Measurements from ENCODE around the gene FAM20C.

Gene FAM20C

DNA sequence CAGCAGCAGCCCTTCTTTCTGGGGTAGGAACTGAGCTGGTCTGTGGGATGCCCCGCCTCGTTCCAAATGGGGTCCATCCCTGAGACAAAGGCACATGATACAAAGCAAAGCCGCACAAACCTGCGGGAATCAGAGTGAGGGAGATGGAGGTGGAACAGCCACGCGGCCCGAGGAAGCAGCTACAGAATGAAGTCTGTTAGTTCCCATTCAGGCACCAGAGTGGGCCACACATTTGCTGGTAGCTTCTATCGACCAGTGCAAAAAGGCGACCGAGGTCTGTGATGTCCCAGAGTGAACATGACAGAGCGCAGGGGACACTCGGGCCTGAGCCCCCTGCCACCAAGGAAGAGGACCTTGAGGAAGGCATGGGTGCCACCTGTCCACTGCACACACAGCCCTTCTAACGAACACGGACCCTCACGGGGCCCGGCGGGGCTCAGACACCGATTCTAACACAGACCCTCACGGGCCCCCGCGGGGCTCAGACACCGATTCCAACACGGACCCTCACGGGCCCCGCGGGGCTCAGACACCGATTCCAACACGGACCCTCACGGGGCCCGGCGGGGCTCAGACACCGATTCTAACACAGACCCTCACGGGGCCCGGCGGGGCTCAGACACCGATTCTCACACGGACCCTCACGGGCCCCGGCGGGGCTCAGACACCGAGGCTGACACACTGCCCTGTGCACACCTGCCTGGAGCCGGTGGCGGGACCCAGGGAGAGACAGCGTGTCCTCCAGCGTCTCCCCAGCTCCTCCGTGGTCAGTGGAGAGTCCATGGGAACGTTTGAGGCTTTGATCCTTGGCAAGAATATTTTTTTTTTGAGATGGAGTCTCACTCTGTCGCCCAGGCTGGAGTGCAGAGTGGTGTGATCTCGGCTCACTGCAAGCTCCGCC is 32.8 kb upstream of the FAM20C start:
- DNase-seq (ENCODE audit: low read depth in 2 of 2): no peak

DNA sequence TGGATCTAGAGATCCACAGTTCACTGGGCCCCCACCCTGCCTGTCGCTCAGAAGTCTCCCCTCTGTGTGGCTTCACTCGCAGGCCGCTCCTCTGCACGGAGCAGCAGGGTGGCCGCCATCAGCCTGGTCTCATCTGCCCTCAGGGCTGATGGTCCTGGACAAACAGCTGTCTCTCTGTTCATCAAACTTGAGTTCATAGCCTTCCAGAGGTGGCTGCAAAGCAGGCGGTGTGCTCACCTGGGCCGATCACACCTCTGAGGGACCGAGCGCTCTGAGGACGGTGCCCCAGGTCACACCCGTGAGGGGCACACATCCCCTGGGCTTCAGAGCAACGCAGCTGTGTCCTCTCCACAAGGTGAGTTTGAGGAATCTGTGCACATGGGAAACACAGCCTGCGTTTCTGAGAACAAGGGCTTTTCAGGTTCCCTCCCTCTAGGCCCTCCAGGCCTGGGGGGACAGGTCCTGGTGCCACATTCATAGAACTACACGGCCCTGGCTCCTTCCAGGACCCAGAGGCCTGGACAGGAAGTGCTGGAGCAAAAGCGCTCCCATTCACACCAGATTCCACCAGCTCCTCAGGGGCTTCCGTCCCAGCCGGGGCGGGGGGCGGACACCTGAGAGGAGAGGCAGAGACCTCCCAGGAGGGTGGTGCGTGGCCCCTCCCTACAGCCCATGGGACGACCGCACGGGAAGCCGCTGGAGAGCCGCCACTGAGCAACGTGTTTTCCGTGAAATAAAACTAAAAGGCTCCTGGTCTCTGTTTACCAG is 31.2 kb upstream of the FAM20C start:
- no peak for DNase-seq (ENCODE audit: low read depth in 2 of 2)

DNA sequence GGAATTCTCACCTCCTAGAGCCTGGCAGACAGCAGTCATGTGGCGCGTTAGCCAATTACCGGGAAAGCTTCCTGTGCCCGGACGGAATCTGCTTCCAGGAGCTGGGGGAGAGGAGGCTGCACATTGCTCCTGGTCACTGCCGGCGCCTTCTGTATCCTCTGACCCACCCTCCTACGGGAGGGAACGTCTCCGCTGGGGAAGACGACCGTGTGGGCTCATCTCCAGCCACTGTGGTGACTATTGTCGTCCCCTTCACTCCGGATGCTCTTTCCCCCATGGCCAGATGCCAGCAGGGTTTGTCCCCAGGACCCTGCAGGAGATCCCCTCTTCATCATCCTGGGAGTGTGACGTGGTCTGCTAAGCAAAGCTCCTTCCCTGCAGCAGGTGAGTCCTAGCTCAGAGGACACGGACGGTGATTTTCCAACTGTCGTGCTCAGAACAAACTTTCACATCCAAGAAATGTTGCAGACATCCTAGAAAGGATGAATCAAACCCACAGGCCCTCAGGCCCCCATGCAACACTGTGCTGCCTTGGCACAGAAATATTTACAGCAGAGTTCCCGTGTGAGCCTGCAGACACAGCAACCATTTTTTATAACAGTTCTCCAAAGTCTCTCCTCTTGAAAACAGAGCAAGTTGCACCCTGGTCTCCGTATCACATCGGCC is 29.6 kb upstream of the FAM20C start:
- no peak for DNase-seq (ENCODE audit: low read depth in 2 of 2)

DNA sequence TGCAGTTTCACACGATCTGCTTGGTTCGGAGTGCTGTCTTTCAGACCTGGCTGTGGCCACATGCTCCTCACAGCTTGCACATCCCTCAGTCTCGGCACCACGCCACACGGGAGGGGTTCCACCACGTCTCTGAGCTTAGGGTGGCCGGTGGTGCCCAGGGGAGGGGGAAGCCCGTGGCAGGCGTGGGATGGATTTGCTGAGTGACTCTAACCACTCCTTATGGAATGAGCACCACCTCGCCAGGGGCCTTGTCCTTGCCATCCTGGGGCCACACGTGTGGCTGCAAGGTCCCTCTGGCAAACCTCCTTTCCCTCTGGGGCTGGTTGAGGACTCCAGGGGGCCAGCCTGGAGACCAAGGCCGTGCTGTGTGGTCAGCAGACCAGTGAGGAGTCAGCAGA is 29.1 kb upstream of the FAM20C start:
- DNase-seq (ENCODE audit: low read depth in 2 of 2): no peak

DNA sequence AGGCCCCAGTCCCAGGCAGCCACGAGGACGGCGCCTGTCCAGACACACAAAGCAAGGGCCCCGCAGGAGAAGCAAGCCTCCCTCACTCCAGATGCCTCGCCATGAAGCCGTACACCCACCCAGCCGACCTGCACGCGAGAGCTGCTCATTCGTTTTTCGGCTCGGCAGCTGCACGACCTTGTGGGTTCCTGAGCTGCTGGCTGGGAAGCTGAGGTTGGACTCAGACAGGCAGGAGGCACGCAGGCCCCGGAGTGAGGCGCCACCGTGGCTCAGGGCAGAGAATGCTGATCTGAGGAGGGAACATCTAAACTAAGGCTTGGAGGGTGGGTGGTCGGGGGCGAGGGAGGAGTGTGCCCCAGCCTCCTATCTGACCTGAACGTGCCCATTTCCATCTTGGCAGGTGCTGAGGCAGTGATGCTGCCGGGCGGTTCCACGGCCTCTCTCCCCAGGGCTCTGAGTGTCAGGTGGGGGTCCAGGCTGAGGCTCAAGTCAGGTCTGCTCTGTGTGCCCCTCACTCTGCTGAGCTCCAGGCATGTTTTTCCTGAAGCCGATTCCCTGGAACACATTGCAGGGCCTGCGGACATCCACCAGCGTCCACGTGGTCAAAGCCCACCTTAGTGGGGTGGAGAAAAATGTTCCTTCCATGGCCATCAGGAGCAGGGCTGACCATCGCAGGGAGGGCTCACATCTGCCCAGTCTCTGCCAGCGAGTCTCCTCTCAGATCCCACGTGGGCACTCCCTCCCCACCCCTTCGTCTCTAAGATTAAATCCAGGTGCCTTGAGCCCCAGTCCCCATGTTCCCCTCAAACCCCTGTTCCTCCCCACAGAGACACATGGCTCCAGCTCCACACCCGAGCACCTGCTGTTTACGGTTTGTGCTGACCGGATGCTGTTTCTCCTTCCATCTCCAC is 28.1 kb upstream of the FAM20C start:
- DNase-seq (ENCODE audit: low read depth in 2 of 2): no peak

DNA sequence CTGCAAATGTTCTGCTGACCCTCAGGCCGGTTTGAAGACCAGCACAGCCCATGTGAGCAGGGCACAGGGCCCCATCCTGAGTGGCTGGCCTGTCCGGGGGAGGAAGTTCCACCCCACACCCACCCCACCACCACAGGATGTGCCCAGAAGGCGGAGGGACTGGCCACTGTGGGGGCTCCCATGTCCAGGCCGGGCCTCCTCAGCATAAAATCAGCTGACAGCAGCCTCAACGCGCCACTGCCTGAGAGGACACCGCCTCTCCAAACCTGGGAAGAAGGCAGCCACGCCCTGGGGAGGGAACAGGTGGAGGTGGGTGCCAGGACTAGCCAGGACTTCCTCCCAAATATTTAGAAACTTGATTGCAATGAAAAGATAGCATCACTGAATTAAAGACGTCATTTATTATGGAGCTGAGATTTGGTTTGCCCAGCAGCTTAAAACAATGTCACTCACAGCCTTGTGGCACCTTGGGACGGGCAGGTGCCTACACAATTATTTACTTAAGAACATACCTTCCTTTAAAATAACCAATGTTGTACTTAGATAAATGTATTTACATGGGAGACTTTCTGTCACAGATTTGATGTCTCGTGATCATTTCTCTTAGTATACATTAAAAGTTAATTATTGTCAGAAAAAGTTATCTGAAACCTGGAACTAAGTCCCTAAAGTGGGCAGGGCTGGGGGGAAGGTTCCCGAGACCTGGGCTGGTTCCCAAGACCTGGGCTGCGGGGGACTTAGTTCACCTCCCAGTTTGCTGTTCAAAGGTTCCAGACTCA is 27.3 kb upstream of the FAM20C start:
- DNase-seq (ENCODE audit: low read depth in 2 of 2): no peak

DNA sequence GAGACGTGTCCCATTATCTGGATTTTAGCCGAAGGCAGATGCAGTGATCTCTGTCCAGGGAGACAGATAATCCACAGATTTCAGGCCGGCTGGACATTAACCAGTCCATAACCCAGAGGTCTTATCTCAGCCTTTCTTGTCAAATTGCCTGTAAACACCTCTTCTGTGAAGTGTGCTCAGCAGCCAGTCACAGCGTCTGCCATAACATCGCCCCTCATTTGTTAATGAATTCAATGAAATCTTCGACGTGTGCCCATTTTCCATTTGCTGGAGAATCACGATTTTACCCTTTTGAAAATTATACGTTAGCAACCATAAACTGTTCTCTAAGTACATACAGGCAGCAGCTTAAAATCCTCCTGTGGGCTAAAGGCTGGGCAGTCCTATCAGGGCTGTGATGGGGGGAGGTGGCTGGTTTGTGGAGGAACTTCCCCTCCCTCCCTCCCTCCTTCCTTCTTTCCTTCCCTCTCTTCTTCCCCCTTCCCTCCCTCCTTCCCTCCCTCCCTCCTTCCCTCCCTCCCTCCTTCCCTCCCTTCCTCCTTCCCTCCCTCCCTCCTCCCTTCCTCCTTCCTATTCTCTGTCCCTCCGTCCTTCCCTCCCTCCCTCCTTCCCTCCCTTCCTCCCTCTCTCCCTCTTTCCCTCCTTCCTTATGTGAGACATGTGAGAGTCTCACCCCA is 26.6 kb upstream of the FAM20C start:
- no peak for DNase-seq (ENCODE audit: low read depth in 2 of 2)

DNA sequence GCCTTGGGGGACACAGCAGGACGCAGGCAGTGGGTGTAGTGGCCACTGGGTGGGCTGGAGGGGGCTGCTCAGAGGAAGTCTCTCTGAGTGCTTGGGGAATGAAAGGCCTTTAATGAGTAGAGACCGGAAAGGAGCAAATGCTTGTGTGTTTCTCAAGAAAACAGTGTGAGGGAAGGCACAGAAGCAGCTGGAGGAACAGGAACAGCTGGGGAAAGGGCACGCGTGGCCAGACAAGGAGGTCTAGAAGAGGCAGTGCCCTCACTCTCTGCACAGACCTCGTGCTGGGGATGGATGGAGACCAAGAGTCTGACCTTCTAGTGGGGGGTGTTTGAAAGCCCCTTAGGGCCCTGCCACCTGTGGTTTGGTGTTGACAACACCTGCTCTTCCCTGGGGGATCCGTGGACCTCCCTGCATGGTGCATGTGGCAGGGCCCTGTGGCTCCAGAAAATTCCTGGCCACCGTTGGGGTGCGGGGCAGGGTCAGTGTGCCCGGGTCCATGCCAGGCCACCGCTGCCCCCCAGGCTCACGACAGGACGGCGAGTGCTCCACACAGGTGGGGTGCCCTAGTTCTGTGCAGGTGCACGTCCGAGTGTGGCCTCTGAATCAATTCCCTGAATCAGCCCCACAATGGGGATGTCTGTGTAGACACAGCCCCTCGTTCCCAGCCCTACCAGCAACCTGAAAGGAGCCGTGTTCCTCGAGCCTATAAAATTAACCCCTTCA is 25.9 kb upstream of the FAM20C start:
- no peak for DNase-seq (ENCODE audit: low read depth in 2 of 2)

DNA sequence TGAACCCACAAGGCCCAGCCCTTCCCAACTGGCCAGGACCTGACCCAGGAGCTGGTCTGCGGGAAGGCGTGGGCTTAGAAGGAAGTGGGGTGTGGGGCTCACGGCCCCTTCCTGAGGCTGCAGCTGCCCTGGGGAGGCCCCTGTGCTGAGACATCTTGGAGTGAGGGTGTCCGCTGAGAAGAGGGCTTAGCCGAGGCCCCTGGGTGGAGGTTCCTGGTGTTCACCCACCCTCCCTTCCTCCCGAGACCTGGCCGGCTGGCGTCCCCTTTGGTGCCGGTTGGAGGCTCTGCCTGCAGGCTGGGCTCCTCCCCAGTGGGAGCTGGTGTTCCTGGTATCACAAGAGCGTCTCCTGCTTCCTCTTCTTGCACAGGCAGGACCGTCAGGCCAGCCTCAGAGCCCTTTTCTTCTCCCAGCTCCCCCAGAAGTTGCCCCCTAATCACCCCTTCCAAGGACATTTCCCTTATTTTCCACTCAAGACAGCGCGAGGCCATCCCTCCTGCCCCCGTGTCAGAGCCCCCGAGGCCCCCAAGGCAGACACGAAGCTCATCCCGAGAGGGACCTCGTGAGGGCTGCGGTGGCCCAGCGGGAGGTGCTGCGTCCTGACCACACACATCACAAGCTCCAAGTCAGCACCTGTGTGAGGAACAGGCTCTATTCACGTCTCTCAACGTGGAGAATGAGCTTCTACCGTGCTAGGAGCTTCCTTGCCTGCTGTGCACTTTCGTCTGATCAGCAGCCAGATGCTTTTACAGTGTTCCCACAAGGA is 25.1 kb upstream of the FAM20C start:
- DNase-seq (ENCODE audit: low read depth in 2 of 2): no peak

DNA sequence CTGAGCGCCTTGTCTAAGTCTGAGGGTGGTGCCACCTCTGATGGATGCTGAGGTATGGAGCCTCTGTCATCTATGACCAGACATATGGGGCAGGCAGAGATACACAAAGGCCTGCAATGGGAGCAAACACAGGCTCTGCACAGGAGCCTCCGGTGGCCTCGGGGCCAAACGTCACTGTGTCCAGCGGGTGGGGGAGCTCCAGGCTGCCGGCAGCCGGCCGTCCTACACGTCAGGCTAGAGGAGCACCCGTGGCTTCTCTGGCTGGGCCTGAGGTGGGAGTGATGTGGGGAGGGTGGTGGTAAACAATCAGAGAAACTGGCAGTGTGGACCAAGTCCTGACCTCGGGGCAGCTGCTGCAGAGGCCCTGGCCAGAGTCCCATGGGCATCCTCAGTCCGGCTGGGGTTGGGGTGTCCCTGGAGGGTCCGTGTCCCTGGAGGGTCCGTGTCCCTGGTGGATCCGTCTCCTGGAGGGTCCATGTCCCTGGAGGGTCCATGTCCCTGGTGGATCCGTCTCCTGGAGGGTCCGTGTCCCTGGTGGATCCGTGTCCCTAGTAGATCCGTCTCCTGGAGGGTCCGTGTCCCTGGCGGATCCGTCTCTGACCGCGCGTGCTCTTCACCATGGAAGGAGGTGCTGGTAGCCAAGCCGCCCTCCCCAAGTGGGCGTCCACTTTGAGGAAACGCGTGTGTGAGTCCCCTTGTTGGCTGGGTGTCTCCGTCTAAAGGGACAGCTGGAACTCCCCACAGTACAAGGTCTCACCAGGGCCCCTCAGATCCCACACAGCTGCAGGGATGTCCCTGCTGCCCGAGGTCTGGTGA is 24.2 kb upstream of the FAM20C start:
- DNase-seq (ENCODE audit: low read depth in 2 of 2): no peak

DNA sequence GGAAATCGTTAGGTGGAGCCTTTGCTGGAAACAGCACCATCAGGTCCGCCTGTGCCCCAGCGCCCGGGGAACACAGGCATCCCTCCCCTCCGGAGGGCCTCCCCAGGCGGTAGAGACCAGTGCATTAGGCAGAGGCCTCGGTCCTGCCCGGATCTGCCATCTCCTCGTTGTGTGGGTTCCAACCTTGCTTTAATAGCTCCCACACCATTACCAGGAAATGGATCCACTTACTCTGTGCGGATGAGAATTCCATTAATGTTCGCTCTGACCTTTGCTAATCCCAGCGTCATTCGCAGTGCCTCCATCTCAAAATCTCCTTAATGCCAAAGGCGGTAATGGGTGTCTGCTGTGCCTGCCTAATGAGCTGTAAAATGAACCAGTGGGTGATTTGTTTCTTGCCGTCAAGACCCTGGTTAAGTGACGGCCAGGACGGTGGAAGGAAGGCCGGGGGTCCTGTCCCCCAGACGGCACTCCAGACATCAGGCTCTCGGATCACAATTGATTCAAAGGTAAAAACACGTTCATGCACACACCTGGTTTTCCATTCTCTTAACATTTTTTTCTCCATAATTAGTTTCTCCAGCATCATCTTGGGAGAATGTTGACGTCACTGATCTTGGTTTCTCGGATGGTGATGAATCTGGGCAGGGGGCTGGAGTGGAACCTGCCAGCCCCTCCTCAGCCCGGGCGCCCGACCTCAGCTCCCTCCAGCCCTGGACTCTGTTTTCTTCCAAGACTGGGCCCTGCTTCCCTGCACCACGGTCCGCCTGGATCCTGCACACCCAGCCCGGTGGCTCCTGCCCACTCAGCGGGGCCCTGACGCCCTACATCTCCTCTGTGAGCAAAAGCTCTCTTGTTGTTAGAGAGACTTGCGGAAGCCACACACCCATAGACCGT is 22.8 kb upstream of the FAM20C start:
- no peak for DNase-seq (ENCODE audit: low read depth in 2 of 2)

DNA sequence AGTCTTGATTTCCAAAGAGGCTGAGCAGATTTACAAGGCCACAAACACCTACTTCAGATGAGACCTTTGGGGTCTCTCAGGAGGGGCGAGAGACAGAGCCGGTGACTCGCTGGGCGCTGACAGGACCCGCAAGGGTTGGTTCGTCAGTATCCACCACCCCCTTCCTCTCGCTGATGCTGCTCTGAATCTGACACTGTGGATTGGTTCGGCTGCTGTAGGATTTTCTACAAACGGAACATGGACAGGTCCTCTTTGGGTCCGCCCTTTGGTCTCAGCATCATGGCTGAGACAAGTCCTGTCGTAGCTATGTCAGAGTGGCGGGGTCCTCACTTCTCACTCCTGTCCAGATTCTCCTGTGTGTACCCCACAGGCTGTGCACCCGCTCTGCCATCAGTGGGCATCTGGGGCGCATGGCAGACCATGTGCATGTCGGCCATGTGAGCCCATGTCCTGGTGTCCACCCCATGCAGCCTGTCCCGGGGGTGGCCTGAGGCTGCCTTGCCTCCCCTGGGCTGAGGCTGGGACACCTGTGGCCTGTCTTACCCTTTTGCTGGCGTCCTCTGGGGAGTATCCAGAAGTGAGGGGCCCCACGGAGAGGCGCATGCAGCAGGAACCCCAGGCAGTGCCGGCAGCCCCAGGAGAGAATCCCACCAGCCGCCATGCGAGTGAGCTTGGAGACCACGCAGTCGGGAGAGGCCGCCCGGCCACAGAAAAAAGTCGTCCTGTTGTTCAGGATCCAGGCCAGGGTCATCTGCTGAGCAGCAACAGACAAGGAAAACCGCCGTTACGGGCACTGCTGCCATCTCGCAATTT is 21.6 kb upstream of the FAM20C start:
- no peak for DNase-seq (ENCODE audit: low read depth in 2 of 2)

DNA sequence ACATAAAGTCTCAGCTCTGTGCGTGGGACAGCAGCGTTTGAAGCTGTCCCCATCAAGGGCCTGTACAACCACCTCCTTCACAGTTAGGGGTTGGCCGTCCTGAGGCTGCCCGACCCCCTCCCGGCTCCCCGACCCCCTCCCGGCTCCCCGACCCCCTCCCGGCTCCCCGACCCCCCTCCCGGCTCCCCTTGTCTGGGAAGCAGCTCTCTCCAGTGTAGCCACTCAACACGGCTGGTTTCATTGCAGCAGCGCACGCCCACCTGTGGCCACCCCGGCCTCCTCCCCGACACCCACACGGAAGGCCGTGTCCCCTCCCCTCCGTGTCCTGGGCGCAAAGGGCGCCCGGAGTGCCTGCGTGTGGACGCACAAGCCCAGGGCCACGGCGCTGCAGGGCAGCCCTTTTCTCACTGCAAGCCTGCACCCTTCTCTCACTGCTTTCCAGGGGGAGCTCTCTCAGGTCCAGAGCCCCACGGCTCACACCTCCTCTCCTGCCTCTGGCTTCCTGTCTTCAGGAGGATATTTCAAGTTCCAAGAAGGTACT is 20.9 kb upstream of the FAM20C start:
- no peak for DNase-seq (ENCODE audit: low read depth in 2 of 2)

DNA sequence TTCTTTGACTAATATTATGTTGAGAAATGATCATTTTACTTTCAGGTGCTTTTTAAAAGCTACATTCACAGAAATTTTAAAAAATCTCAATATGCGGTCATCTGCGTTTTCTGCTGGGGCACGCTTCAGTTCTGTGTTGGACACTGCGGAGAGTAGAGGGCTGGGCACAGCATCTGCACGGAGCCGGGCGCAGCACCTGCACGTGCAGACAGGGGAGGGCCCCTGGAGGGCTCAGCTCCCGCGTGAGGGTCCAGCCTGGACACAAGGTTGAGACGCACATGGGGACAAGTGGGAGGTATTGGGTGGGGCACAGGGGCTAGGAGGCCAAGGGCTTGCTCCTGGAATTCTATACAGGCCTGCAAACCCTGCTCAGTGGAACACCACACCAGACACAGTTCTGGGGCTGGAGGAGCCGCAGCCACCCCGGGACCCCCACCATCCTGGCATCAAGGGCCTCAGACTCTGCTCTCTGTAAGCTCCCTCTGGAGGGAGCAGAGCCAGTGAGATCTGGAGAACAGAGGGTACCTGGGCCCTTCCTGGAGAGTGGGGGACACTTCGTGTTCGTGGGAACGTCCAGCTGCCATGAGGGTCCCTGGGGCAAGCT is 20.4 kb upstream of the FAM20C start:
- DNase-seq (ENCODE audit: low read depth in 2 of 2): no peak

DNA sequence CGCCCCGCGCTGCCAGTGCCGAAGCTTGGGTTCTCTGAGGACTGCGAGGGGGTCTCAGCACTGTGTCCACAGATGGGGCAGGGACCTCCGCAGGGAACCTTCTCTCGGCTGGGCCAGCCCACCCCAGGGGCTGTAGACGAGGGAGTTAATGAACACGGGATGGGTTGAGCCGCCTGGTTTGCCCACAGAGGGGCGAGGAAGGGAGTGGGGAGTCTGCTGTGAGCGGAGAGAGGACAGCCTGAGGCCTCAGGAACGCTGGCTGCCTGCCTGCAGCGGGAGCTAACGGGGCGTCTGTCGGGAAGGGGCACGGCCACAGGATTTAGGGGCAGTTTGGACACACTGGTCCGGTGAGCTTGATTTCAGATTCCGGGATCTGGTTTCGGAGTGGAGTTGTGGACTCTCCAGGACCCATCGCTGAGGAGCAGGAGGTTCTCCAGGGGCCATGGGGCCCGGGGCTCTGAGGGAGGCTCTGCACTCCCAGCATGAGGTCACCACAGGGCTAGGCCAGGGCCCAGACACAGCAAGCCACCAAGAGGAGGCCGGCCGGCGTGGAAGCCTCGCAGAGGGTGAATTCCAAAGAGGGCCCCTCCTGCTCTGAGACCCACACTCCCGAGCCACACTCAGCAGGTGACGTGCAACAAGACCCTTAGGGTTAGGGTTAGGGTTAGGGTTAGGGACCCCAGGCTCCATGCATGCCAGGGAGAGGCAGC is 19.0 kb upstream of the FAM20C start:
- DNase-seq (ENCODE audit: low read depth in 2 of 2): no peak

Data from activated CD4-positive, alpha-beta T cell treated with anti-CD3 and anti-CD28 coated beads for 24 hours (primary cell).